HepG2 (cell line): ENCODE data around the gene HS3ST1. TPM values are rescaled to one million over a fixed set of nuclear protein-coding genes. Genes with fewer than 3 reads are reported as not detected.

Experiments
- ATAC-seq: fragments of 200-7000 bp; cut with Tn5 transposase; 3 replicates; pipeline ENCODE4 v1.9.1; 2020; ENCODE audit warnings: mild to moderate bottlenecking, moderate library complexity
- BruUV-seq: library from RNA; stranded (reverse); fragments of 400-500 nt; replicated peaks from 2 replicates; lab custom pipeline; 2021; lab: Mats Ljungman, UMichigan
- CTCF ChIA-PET: fragments of 300-600 bp; formaldehyde crosslinking; extraction: SDS; loops from one replicate; lab custom pipeline; 2021; ENCODE audit warnings: low total read pairs, inconsistent platforms, low intra/inter-chr PET ratio; lab: Yijun Ruan, JAX
- POLR2A ChIA-PET: fragments of 350-600 bp; sonication (Branson Sonifier 250); formaldehyde crosslinking; loops from one replicate; lab custom pipeline; 2020; ENCODE audit warnings: antibody characterized with exemption, inconsistent platforms; lab: Yijun Ruan, JAX
- DNase-seq: peaks from one replicate; pipeline ENCODE4 v3.0.0-alpha.2; 2015; ENCODE audit warnings: low spot score
- FAIRE-seq: peaks from 3 replicates; lab custom pipeline; 2011; peaks lifted over from hg19 to GRCh38; lab: Jason Lieb, UNC
- H2AFZ ChIP-seq: one replicate; pipeline ENCODE4 v1.6.1; 2011; ENCODE audit warnings: low read length, inconsistent platforms
- H3K27ac ChIP-seq: fragments of 300-600 bp; 3 replicates; pipeline ENCODE4 v1.8.0; 2011; ENCODE audit warnings: mixed run types, mild to moderate bottlenecking, mixed read lengths, low read length, inconsistent platforms; ENCODE audit not compliant: insufficient read depth; ENCODE audit errors: extremely low read length
- H3K27me3 ChIP-seq, 2 experiments: fragments of 200-600 bp in 1 of 2; 2 replicates in 1 of 2; 3 replicates in 1 of 2; pipeline versions ENCODE4 v1.6.0 to v1.8.0; 2011; ENCODE audit warnings: low read length in 2 of 2, mild to moderate bottlenecking in 2 of 2, moderate library complexity in 2 of 2, inconsistent platforms in 1 of 2; ENCODE audit not compliant: insufficient read depth in 2 of 2, control insufficient read depth in 1 of 2
- H3K36me3 ChIP-seq, 2 experiments: fragments of 200-600 bp in 1 of 2; replicated peaks in 1 of 2; 2 replicates in 1 of 2; 3 replicates in 1 of 2; pipeline versions ENCODE4 v1.5.1 to v1.8.0; 2011; ENCODE audit warnings: low read length in 2 of 2, inconsistent platforms in 1 of 2; ENCODE audit not compliant: insufficient read depth in 2 of 2, control insufficient read depth in 1 of 2
- H3K4me1 ChIP-seq: 2 replicates; pipeline ENCODE4 v1.5.1; 2012; ENCODE audit warnings: low read length, inconsistent platforms; ENCODE audit not compliant: insufficient read depth
- H3K4me2 ChIP-seq: 2 replicates; pipeline ENCODE4 v1.6.0; 2011; ENCODE audit warnings: low read depth, low read length, inconsistent platforms
- H3K4me3 ChIP-seq, 3 experiments: fragments of 200-600 bp in 1 of 3; sonication (generic), shearing (Covaris generic) in 1 of 3; replicated peaks in 1 of 3; 2 replicates each; pipeline ENCODE4 v1.5.1; 2011 to 2016; ENCODE audit warnings: low read length in 3 of 3, inconsistent platforms in 2 of 3, low read depth in 2 of 3, mild to moderate bottlenecking in 2 of 3, control low read depth in 1 of 3, mixed read lengths in 1 of 3; ENCODE audit not compliant: insufficient read depth in 1 of 3
- H3K79me2 ChIP-seq: one replicate; pipeline ENCODE4 v1.6.1; 2011; ENCODE audit warnings: low read length, inconsistent platforms; ENCODE audit not compliant: insufficient read depth
- H3K9ac ChIP-seq: 2 replicates; pipeline ENCODE4 v1.6.0; 2011; ENCODE audit warnings: mild to moderate bottlenecking, low read depth, low read length, inconsistent platforms; ENCODE audit not compliant: insufficient read depth
- H3K9me3 ChIP-seq: 2 replicates; pipeline ENCODE4 v1.5.1; 2012; ENCODE audit warnings: mild to moderate bottlenecking, low read length
- H4K20me1 ChIP-seq: 2 replicates; pipeline ENCODE4 v1.6.0; 2011; ENCODE audit warnings: inconsistent platforms, mild to moderate bottlenecking, low read length, moderate library complexity; ENCODE audit not compliant: insufficient read depth
- DMTF1 ChIP-seq: sonication (generic); formaldehyde crosslinking; IDR thresholded peaks from 2 replicates; pipeline ENCODE4 v1.4.0; 2020; ENCODE audit warnings: mild to moderate bottlenecking, missing genetic modification reagents
- EEA1 ChIP-seq: sonication (generic); formaldehyde crosslinking; IDR thresholded peaks from 2 replicates; pipeline ENCODE4 v1.5.1; 2020; ENCODE audit warnings: mild to moderate bottlenecking, missing genetic modification reagents, borderline replicate concordance
- REXO4 ChIP-seq: sonication (generic); formaldehyde crosslinking; IDR thresholded peaks from 2 replicates; pipeline ENCODE4 v1.8.0; 2022; ENCODE audit warnings: missing genetic modification reagents, mild to moderate bottlenecking, borderline replicate concordance
- SIX1 ChIP-seq: sonication (generic); formaldehyde crosslinking; IDR thresholded peaks from 2 replicates; pipeline ENCODE4 v1.4.0; 2020; ENCODE audit warnings: missing genetic modification reagents, borderline replicate concordance
- SRSF1 ChIP-seq: fragments of 200-400 bp; formaldehyde crosslinking; optimal IDR thresholded peaks from 2 replicates; pipeline ENCODE3; 2017; ENCODE audit warnings: mild to moderate bottlenecking, low read depth, low read length, moderate library complexity
- ZBTB42 ChIP-seq: sonication (generic); formaldehyde crosslinking; IDR thresholded peaks from 2 replicates; pipeline ENCODE4 v1.5.0; 2020; ENCODE audit warnings: mild to moderate bottlenecking, missing genetic modification reagents
- ZFAT ChIP-seq: sonication (generic); formaldehyde crosslinking; conservative IDR thresholded peaks from 2 replicates; pipeline ENCODE4 v1.8.1; 2023; ENCODE audit warnings: missing genetic modification reagents, inconsistent platforms
- ZFP91 ChIP-seq: sonication (generic); formaldehyde crosslinking; IDR thresholded peaks from 2 replicates; pipeline ENCODE4 v1.9.0; 2022; ENCODE audit warnings: missing genetic modification reagents, mild to moderate bottlenecking, borderline replicate concordance
- ZNF484 ChIP-seq: sonication (generic); formaldehyde crosslinking; IDR thresholded peaks from 2 replicates; pipeline ENCODE4 v1.5.1; 2020; ENCODE audit warnings: mild to moderate bottlenecking, low read depth, missing genetic modification reagents, borderline replicate concordance
- WGBS: methylation state at CpG from one replicate; pipeline ENCODE4 v1.1.6; 2017; ENCODE audit warnings: low lambda C conversion rate; 5-methylcytosine and 5-hydroxymethylcytosine counted together
- in situ Hi-C: cut with HindIII; loops from 2 replicates; pipeline ENCODE4 v1.10.0; 2017; ENCODE audit warnings: low pct_unique_long_range_greater_than_20kb; ENCODE audit not compliant: extremely low pct_ligation_motif_present
- intact Hi-C: fragments of 100-400 bp; cut with micrococcal nuclease; formaldehyde crosslinking; loops from one replicate; pipeline ENCODE4 v1.10.0; 2022; ENCODE audit not compliant: unreplicated experiment
- polyA plus RNA-seq, 8 experiments: library from polyadenylated mRNA; depleted of rRNA in 3 of 8; stranded (reverse) in 7 of 8; unstranded in 1 of 8; fragments of >200 nt; fragmentation: Illumina TruSeq in 4 of 8; extraction: Trizol in 4 of 8; gene quantifications; 2 replicates each; pipeline versions ENCODE4 v1.2.1 to v1.2.3, GENCODE V29; 2011 to 2016; ENCODE audit warnings: low read depth in 4 of 8, missing spikeins in 1 of 8, mixed read lengths in 1 of 8; ENCODE audit not compliant: insufficient read depth in 1 of 8
- total RNA-seq, 5 experiments: library from RNA; depleted of rRNA; stranded (reverse); fragments of >200 nt; fragmentation: Illumina TruSeq; extraction: Trizol; gene quantifications; 2 replicates each; pipeline ENCODE4 v1.2.3, GENCODE V29; 2016; ENCODE audit warnings: low read depth in 1 of 5

HS3ST1 gene
- total and polyA plus RNA-seq, 2 of the 13 experiments (the other 11 are each of a cell fraction or from before 2014, with no cell fraction given): not detected

GRCh38 chr4:11426731-11427120, 2.0 kb downstream of the HS3ST1 start:
- no TSS peak for BruUV-seq
- no peak overlapping the region for H3K4me2 ChIP-seq
- in situ Hi-C loops (no loop called here), intact Hi-C loops (no loop called here)
- no peak for FAIRE-seq
- no peaks in the 10 kb centered on the region for H3K36me3 ChIP-seq
- H2AFZ ChIP-seq: no peak overlapping the region
- 53% methylated on average over 10 of the region's 10 CpGs for WGBS
- POLR2A ChIA-PET: no interaction called here
- no peaks in the 10 kb centered on the region for H3K9me3 ChIP-seq
- H3K79me2 ChIP-seq: no peaks in the 10 kb centered on the region
- no peaks in the 10 kb centered on the region for H4K20me1 ChIP-seq
- H3K27me3 ChIP-seq: peaks cover 0 to 1% of the 10 kb centered on the region in 2 experiments; a peak in 1 of 5 replicates
- CTCF ChIA-PET: no interaction called here
- no peak overlapping the region for H3K27ac ChIP-seq
- no peak overlapping the region for H3K9ac ChIP-seq
- ATAC-seq: no peak
- no peaks in the 10 kb centered on the region for H3K4me1 ChIP-seq
- no peak for TF ChIP-seq EEA1
- no peak for TF ChIP-seq ZBTB42 (CRISPR knock-in tag)
- TF ChIP-seq REXO4 (CRISPR knock-in tag): no peak
- no peak for TF ChIP-seq SRSF1
- no peak for TF ChIP-seq ZFAT
- no peak for TF ChIP-seq SIX1 (CRISPR knock-in tag)
- no peak for TF ChIP-seq ZNF484
- TF ChIP-seq DMTF1 (CRISPR knock-in tag): no peak
- TF ChIP-seq ZFP91 (CRISPR knock-in tag): no peak
- TF ChIP-seq, all 625 proteins: peak for 0
- no peak overlapping the region for H3K4me3 ChIP-seq
- DNase-seq: no peak
